Psoas muscle (tissue), 8 donors: Measurements from ENCODE around the gene KIF22. TPM values are rescaled to one million over a fixed set of nuclear protein-coding genes. Genes with fewer than 3 reads are reported as not detected.
A peak's percentile ranks its signal among the peaks of the same experiment; 100 is the strongest.

Experiments
- ATAC-seq, 4 donors: fragments of 200-7000 bp; cut with Tn5 transposase; one replicate each; pipeline ENCODE4 v1.9.1; 2020; ENCODE audit warnings: moderate library complexity in 3 of 4, mild to moderate bottlenecking in 2 of 4
- DNase-seq, 2 donors: peaks; one replicate each; pipeline ENCODE4 v3.0.0-alpha.2; 2020
- H3K27ac ChIP-seq: fragments of 200-600 bp; one replicate; pipeline ENCODE4 v1.8.0; 2022
- H3K27me3 ChIP-seq, 3 donors: fragments of 200-600 bp in 1 of 3; one replicate each; pipeline versions ENCODE4 v1.6.1 to v1.8.0; 2013 to 2022; ENCODE audit warnings: low read length in 2 of 3, mild to moderate bottlenecking in 2 of 3, moderate library complexity in 1 of 3; ENCODE audit not compliant: insufficient read depth in 3 of 3
- H3K36me3 ChIP-seq, 2 donors: fragments of 200-600 bp in 1 of 2; one replicate each; pipeline versions ENCODE4 v1.6.1 to v1.8.0; 2013 to 2022; ENCODE audit warnings: low read depth in 1 of 2, mild to moderate bottlenecking in 1 of 2, moderate library complexity in 1 of 2; ENCODE audit not compliant: insufficient read depth in 1 of 2
- H3K4me1 ChIP-seq: fragments of 200-600 bp; one replicate; pipeline ENCODE4 v1.8.0; 2022
- H3K4me3 ChIP-seq: fragments of 200-600 bp; one replicate; pipeline ENCODE4 v1.8.0; 2022; ENCODE audit warnings: mild to moderate bottlenecking
- H3K9me3 ChIP-seq: fragments of 200-600 bp; one replicate; pipeline ENCODE4 v1.8.0; 2022
- WGBS, 3 donors: extraction: QIAGEN DNeasy Blood & Tissue Kit; methylation state at CpG; one replicate each; pipeline versions ENCODE4 v1.1.6 to v1.1.7; 2013; 5-methylcytosine and 5-hydroxymethylcytosine counted together
- intact Hi-C, 2 donors: fragments of 100-400 bp; cut with DNase I; formaldehyde crosslinking; loops; one replicate each; pipeline versions ENCODE4 v1.11.0 to v1.14.2; 2022
- polyA plus RNA-seq, 3 donors: library from polyadenylated mRNA; stranded (reverse); fragments of 200-250 nt; gene quantifications; one replicate each; pipeline ENCODE4 v1.2.3, GENCODE V29; 2013
- total RNA-seq, 4 donors: library from RNA; stranded (reverse); fragmentation: NEBNext Ultra II Directional in 2 of 4; extraction: Animal tissue kit (Norgen Biotek cat#: 25700) in 2 of 4; gene quantifications; one replicate each; pipeline versions ENCODE4 v1.2.1 to v1.2.4, GENCODE V29; 2021 to 2023
- TF ChIP-seq, protein P1 (sequence below): fragments of 200-600 bp; IDR thresholded peaks from one replicate; pipeline ENCODE4 v1.8.0; 2022; ENCODE audit warnings: antibody characterized with exemption
- donor health status: healthy with polysubstance abuse.
- donor health status: DM: no; HTN: no; CAD: no; lungs with moderate emphysema.
- donor health status: Bipolar disorder and iron deficiency.
- donor health status: healthy.
- donor health status: DM: yes; HTN: yes; CAD: no.
- donor health status: DM: no; HTN: no; CAD: no.
- donor health status: DM: no; HTN: no; CAD: no.
- donor health status: DM: yes; HTN: yes; CAD: no.

Gene KIF22
- total and polyA plus RNA-seq, 7 donors = 12.6 to 23.8 (median 15.4) TPM

DNA sequence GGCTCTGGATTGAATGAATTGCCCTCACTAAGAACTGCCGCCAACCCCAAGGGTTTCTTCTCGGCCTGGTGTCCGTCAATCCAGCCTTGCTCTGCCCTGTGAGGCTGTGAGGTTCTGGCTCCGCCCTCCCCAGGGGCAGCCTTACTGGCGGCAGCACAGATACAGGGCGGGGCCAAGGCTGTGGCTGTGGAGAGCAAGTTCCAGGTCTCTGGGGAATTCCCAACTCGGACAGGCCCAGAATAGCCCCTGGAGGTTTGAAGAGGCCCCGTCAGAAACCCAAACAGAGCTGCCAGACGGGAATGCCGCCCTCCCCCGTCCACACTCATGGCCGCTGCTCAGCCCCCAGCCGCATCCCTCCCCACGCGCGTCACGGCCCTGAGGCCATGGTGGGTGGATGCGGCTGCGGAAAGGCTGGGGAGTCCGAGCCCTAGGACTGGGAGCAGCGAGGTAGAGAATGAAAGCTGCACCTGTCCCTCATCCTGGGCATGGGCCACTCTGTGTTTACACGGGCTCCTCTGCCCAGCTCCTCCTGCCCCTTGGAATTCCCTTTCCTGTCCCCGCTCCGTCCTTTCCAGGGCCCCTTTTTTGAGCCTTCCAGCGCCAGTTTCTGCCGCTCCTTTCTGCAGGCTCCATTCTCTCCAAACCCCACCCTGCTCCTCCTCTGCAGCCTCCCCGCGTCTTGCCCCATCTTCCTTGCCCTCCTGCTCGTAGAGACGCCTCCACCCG lies 20.8 kb downstream of the KIF22 start:
- peak; percentile 96 to 98 for DNase-seq
- Histone ChIP-seq H3K4me3 (peak overlapping the region; percentile 74), H3K36me3 (peaks cover 0 to 19% of the 10 kb centered on the region in 2 donors), H3K27ac (peak overlapping the region; percentile 89), H3K4me1 (peaks cover 46% of the 10 kb centered on the region), H3K9me3 (no peaks in the 10 kb centered on the region), H3K27me3 (no peaks in the 10 kb centered on the region)
- intact Hi-C loops = no loop called here
- TF ChIP-seq, protein P1, sequence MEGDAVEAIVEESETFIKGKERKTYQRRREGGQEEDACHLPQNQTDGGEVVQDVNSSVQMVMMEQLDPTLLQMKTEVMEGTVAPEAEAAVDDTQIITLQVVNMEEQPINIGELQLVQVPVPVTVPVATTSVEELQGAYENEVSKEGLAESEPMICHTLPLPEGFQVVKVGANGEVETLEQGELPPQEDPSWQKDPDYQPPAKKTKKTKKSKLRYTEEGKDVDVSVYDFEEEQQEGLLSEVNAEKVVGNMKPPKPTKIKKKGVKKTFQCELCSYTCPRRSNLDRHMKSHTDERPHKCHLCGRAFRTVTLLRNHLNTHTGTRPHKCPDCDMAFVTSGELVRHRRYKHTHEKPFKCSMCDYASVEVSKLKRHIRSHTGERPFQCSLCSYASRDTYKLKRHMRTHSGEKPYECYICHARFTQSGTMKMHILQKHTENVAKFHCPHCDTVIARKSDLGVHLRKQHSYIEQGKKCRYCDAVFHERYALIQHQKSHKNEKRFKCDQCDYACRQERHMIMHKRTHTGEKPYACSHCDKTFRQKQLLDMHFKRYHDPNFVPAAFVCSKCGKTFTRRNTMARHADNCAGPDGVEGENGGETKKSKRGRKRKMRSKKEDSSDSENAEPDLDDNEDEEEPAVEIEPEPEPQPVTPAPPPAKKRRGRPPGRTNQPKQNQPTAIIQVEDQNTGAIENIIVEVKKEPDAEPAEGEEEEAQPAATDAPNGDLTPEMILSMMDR = no peak
- ATAC-seq = peak; percentile 78 to 81 (median 78)
- 0 to 1% (median 0%) methylated on average over 20 to 31 of the region's 31 CpGs for WGBS, 3 donors

DNA sequence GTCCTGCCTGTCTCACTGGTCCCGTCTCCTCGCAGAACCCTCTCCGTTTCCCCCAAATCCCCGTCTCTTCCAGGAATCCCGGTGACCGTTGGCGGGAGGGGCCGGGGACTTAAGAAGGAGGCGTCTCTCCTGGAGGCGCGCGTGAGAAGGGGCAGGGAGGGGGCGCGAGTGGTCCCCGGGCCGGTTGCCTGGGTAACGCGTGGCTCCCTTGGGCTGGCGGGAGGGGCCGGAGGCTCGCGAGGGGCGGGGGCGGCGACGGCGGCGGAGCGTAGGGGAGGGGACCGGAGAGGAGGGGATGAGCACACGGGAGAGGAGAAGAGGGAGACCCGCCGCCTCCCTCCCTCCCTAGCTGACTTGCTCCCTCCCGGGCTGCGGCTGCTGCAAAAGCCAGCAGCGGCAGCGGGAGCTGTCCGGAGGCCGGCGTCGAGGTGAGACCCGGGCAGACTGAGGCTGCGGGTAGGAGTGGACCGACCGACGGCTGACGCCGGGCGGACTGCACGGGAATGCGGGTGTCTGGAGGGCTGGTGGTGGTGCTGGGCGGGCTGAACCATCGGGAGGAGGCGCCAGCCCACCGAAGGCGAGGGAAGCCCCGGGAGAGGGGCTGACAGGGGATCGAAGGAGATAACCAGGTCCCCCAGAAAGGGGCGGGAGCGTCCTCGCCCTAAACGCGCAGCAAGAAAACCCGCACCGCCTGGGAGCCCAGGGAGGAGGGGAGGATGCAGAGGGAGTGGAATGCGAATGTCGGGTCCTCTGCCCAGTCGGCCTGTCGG lies 21.5 kb downstream of the KIF22 start, which contains the start of gene PRRT2:
Gene PRRT2, plus strand, starts transcription at position 298 of the 770 bp plus-strand sequence. CDS start 862 bp downstream, outside the sequence.
- H3K9me3 ChIP-seq = no peaks in the 10 kb centered on the region
- H3K27me3 ChIP-seq = no peaks in the 10 kb centered on the region
- H3K27ac ChIP-seq = peak within 1 kb of the TSS; percentile 89
- H3K4me3 ChIP-seq = peak within 1 kb of the TSS; percentile 74
- H3K36me3 ChIP-seq = peaks cover 0 to 19% of the 10 kb centered on the region in 2 donors
- 7 to 11% (median 8%) methylated on average over 41 to 69 of the region's 69 CpGs for WGBS, 3 donors
- ATAC-seq = no peak
- TF ChIP-seq, protein P1 = no peak
- H3K4me1 ChIP-seq = peaks cover 47% of the 10 kb centered on the region
- intact Hi-C loops = no loop called here
- peak; percentile 68 to 77 for DNase-seq

DNA sequence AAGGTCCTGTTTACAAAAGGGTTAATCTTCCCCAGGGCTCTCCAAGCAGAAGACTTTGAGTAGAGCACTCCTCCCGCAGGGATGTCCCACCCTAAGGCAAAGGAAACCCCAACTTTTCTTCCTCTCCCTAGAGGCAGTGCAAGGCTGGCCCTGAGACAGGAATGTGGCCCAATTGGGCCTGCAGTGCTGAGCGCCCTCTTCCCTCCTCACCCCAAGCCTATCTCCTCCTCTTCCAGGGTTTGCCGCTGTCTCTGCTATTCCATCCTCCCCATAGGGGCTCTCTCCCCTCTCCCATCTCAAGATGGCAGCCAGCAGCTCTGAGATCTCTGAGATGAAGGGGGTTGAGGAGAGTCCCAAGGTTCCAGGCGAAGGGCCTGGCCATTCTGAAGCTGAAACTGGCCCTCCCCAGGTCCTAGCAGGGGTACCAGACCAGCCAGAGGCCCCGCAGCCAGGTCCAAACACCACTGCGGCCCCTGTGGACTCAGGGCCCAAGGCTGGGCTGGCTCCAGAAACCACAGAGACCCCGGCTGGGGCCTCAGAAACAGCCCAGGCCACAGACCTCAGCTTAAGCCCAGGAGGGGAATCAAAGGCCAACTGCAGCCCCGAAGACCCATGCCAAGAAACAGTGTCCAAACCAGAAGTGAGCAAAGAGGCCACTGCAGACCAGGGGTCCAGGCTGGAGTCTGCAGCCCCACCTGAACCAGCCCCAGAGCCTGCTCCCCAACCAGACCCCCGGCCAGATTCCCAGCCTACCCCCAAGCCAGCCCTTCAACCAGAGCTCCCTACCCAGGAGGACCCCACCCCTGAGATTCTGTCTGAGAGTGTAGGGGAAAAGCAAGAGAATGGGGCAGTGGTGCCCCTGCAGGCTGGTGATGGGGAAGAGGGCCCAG lies 22.4 kb downstream of the KIF22 start:
- no peaks in the 10 kb centered on the region for H3K27me3 ChIP-seq
- H3K36me3 ChIP-seq = peaks cover 0 to 24% of the 10 kb centered on the region in 2 donors
- H3K4me3 ChIP-seq = peak overlapping the region; percentile 74
- TF ChIP-seq, protein P1 = no peak
- no peaks in the 10 kb centered on the region for H3K9me3 ChIP-seq
- no peak for DNase-seq
- ATAC-seq = no peak
- H3K4me1 ChIP-seq = peaks cover 49% of the 10 kb centered on the region
- intact Hi-C loops = no loop called here
- H3K27ac ChIP-seq = no peak overlapping the region
- WGBS, 3 donors = 81 to 84% (median 83%) methylated on average over 9 of the region's 9 CpGs

DNA sequence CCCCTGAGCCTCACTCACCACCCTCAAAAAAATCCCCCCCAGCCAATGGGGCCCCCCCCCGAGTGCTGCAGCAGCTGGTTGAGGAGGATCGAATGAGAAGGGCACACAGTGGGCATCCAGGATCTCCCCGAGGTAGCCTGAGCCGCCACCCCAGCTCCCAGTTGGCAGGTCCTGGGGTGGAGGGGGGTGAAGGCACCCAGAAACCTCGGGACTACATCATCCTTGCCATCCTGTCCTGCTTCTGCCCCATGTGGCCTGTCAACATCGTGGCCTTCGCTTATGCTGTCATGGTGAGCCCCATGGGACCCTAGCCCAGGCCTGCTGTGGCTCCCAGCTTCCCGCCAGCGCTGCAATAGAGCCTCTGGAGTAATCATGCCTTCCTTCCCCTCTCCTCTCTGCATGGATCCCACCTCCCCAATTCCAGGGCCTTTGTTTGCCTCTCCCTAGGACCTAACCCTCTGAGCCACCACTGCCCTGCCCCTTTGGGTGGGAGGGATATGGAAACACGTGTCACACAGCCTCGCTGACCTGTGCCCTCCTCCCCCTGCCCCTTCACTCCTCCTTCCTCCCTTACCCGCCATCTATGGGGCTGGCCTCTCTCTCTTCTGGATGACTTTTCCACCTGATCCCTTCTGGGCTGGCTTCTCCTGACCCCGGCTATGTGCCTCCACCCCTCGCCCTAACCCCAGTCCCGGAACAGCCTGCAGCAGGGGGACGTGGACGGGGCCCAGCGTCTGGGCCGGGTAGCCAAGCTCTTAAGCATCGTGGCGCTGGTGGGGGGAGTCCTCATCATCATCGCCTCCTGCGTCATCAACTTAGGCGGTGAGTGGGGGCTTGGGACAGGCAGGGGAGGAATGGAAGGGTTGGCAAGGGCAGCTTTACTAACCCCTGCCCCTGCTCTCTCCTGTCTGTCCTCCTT lies 23.4 kb downstream of the KIF22 start:
- TF ChIP-seq, protein P1 = no peak
- Histone ChIP-seq H3K4me3 (no peak overlapping the region), H3K27ac (no peak overlapping the region)

More for the DNA sequence above, 23.4 kb downstream of the KIF22 start:
- WGBS, 3 donors = 80 to 84% (median 83%) methylated on average over 23 to 24 of the region's 24 CpGs
- ATAC-seq (no peak), DNase-seq (no peak)
- Histone ChIP-seq H3K9me3 (no peaks in the 10 kb centered on the region), H3K27me3 (no peaks in the 10 kb centered on the region), H3K4me1 (peaks cover 40% of the 10 kb centered on the region), H3K36me3 (peaks cover 0 to 28% of the 10 kb centered on the region in 2 donors)
- intact Hi-C loops = no loop called here
